ENCODE results near the gene CCIN. TPM values are rescaled to one million over a fixed set of nuclear protein-coding genes. Genes with fewer than 3 reads are reported as not detected.
"Not testable (repeated sequence)": the region's sequence is repeated elsewhere in the genome, so short reads cannot be mapped to it uniquely, and the experiment has no call there.

The CCIN gene
- total RNA-seq, 4 donors from 2014 or later = 0.31 to 1.7 (median 1.5) TPM; not detected in 1

GRCh38 chr9:36174731-36175130 is 5.5 kb downstream of the CCIN start:
- no peaks in the 10 kb centered on the region for H3K27me3 ChIP-seq
- no peak overlapping the region for H3K4me3 ChIP-seq
- H3K36me3 ChIP-seq = no peaks in the 10 kb centered on the region
- no peak overlapping the region for H3K27ac ChIP-seq
- 75 to 100% methylated on average over 1 to 2 of the region's 3 CpGs for WGBS, 2 donors (ENCODE audit: low coverage in 1 of 2)
- H3K4me1 ChIP-seq = no peaks in the 10 kb centered on the region
- no peak for ATAC-seq
- TF ChIP-seq EP300 (IDR thresholded peaks at IDR 0.05) = no peak
- TF ChIP-seq POLR2A (IDR thresholded peaks at IDR 0.05) = no peak
- no peak for TF ChIP-seq CTCF (IDR thresholded peaks at IDR 0.05)
- TF ChIP-seq POLR2AphosphoS5 (IDR thresholded peaks at IDR 0.05) = no peak
- no peaks in the 10 kb centered on the region for H3K9me3 ChIP-seq

DNA sequence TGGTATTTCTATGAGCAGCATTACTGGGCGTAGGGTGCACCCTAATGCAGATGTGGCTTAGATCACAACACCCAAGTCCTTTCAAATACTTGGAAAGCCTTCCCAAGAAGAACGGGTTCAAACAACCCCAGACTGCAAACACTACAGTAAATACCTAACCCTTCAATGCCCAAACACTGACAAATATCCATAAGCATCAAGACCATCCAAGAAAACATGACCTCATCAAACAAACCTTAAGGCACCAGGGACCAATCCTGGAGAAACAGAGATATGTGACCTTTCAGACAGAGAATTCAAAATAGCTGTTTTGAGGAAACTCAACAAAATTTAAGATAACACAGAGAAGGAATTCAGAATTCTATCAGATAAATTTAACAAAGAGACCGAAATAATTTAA is 6.0 kb downstream of the CCIN start:
- not testable (repeated sequence) for H3K9me3 ChIP-seq, H3K36me3 ChIP-seq, H3K27me3 ChIP-seq, H3K4me3 ChIP-seq, ATAC-seq, H3K4me1 ChIP-seq, H3K27ac ChIP-seq
- 86 to 100% methylated on average over 3 of the region's 3 CpGs for WGBS, 2 donors (ENCODE audit: low coverage in 1 of 2)

DNA sequence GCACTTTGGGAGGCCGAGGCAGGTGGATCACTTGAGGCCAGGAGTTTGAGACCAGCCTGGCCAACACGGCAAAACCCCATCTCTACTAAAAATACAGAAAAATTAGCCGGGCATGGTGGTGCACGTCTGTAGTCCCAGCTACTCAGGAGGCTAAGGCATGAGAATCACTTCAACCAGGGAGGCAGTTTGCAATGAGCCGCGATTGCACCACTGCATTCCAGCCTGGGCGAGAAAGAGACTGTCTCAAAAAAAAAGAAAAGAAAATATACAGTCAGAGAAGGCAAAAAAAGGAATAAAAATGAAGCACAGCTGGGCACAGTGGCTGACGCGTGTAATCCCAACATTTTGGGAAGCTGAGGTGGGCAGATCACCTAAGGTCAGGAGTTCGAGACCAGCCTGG is 7.3 kb downstream of the CCIN start:
- WGBS, 2 donors (ENCODE audit: low coverage in 1 of 2) = 89 to 96% methylated on average over 7 of the region's 10 CpGs
- not testable (repeated sequence) for H3K4me3 ChIP-seq, H3K27me3 ChIP-seq, H3K9me3 ChIP-seq, H3K27ac ChIP-seq, H3K36me3 ChIP-seq, H3K4me1 ChIP-seq, ATAC-seq

- Histone ChIP-seq H3K9me3 (no peaks in the 10 kb centered on the region), H3K36me3 (no peaks in the 10 kb centered on the region), H3K27me3 (no peaks in the 10 kb centered on the region), H3K4me1 (no peaks in the 10 kb centered on the region), H3K27ac (no peak overlapping the region), H3K4me3 (no peak overlapping the region)
- WGBS, 2 donors (ENCODE audit: low coverage in 1 of 2) = 80 to 95% methylated on average over 2 to 3 of the region's 4 CpGs
- TF ChIP-seq EP300 (IDR thresholded peaks at IDR 0.05) (no peak), POLR2A (IDR thresholded peaks at IDR 0.05) (no peak), CTCF (IDR thresholded peaks at IDR 0.05) (no peak), POLR2AphosphoS5 (IDR thresholded peaks at IDR 0.05) (no peak)
- no peak for ATAC-seq
Measured at GRCh38 chr9:36177571-36177970, 8.4 kb downstream of the CCIN start.

DNA sequence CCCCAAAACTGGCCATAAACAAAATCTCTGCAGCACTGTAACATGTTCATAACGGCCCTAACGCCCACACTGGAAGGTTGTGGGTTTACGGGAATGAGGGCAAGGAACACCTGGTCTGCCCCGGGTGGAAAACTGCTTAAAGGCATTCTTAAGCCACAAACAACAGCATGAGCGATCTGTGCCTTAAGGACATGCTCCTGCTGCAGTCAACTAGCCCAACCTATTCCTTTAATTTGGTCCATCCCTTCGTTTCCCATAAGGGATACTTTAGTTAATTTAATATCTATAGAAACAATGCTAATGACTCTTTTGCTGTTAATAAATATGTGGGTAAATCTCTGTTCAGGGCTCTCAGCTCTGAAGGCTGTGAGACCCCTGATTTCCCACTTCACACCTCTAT is 11.1 kb downstream of the CCIN start:
- 83 to 92% methylated on average over 2 to 6 of the region's 6 CpGs for WGBS, 2 donors (ENCODE audit: low coverage in 1 of 2)
- H3K27me3 ChIP-seq, H3K9me3 ChIP-seq, ATAC-seq, H3K27ac ChIP-seq, H3K36me3 ChIP-seq, H3K4me1 ChIP-seq, H3K4me3 ChIP-seq: not testable (repeated sequence)

GRCh38 chr9:36187414-36187813 is 18.2 kb downstream of the CCIN start:
- no peak for ATAC-seq
- TF ChIP-seq POLR2AphosphoS5 (IDR thresholded peaks at IDR 0.05) (no peak), CTCF (IDR thresholded peaks at IDR 0.05) (no peak), EP300 (IDR thresholded peaks at IDR 0.05) (no peak), POLR2A (IDR thresholded peaks at IDR 0.05) (no peak)

DNA sequence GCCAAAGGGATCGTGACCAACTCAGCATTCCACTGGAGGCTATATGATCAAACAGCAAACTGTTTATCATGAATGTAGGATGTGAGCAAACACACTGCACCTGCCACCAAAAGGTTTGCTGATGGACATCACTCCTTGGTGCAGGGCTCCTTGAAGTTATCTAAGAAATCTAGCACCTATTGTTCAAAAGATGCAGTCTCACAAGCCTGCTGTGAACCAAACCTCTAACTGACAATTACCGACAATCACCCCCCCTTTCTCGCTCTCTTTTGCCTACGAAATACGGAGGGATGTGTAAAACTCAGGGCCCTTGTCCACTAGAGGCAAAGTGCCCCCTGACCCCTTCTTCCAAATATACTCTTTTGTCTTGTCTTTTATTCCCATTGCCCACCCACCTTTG is 19.0 kb downstream of the CCIN start:
- no peak overlapping the region for H3K4me3 ChIP-seq
- H3K36me3 ChIP-seq = no peaks in the 10 kb centered on the region
- H3K27ac ChIP-seq = no peak overlapping the region
- no peaks in the 10 kb centered on the region for H3K27me3 ChIP-seq
- H3K4me1 ChIP-seq = peaks cover 14 to 27% (median 16%) of the 10 kb centered on the region in 3 donors
- ATAC-seq = no peak
- WGBS, 2 donors (ENCODE audit: low coverage in 1 of 2) = 82 to 94% methylated on average over 5 of the region's 5 CpGs
- TF ChIP-seq CTCF (IDR thresholded peaks at IDR 0.05) (no peak), POLR2AphosphoS5 (IDR thresholded peaks at IDR 0.05) (no peak)
- no peaks in the 10 kb centered on the region for H3K9me3 ChIP-seq

More at GRCh38 chr9:36187414-36187813, 18.2 kb downstream of the CCIN start:
- Histone ChIP-seq H3K36me3 (no peaks in the 10 kb centered on the region), H3K27ac (no peak overlapping the region), H3K4me1 (peaks cover 7 to 19% (median 11%) of the 10 kb centered on the region in 3 donors), H3K9me3 (no peaks in the 10 kb centered on the region), H3K4me3 (no peak overlapping the region), H3K27me3 (no peaks in the 10 kb centered on the region)

Data from gastroesophageal sphincter (tissue), 4 donors.